ENCODE measurements around the gene TBX6.

TBX6 gene

GRCh38 chr16:30075503-30076275, 16.0 kb downstream of the TBX6 start, which contains the start of gene PPP4C:
Gene PPP4C (plus strand): TSS chr16:30075994. CDS start chr16:30076378, 384 bp downstream.
- H3K27ac ChIP-seq (ENCODE audit: low read depth, low read length): peak within 1 kb of the TSS; percentile 74
- peaks cover 17% of the 10 kb centered on the region for H3K4me1 ChIP-seq (ENCODE audit: control insufficient read depth, insufficient read depth, low read length, unreplicated experiment)
- no peak within 1 kb of the TSS for H2AFZ ChIP-seq (ENCODE audit: low read length, unreplicated experiment)
- peak within 1 kb of the TSS; percentile 92 for H3K4me3 ChIP-seq (ENCODE audit: low read depth, low read length)
- peaks cover 27% of the 10 kb centered on the region for H3K36me3 ChIP-seq (ENCODE audit: insufficient read depth, low read length)
- H3K27me3 ChIP-seq (ENCODE audit: insufficient read depth, low read length): no peaks in the 10 kb centered on the region
- H3K79me2 ChIP-seq (ENCODE audit: control insufficient read depth, insufficient read depth, low read length, unreplicated experiment): peaks cover 49% of the 10 kb centered on the region

GRCh38 chr16:30070490-30070889, 21.2 kb downstream of the TBX6 start:
- peaks cover 29% of the 10 kb centered on the region for H3K4me1 ChIP-seq (ENCODE audit: control insufficient read depth, insufficient read depth, low read length, unreplicated experiment)
- peak overlapping the region; percentile 97; the same call in 1 of the 2 replicates for H3K4me3 ChIP-seq (ENCODE audit: low read depth, low read length)
- peaks cover 51% of the 10 kb centered on the region for H3K79me2 ChIP-seq (ENCODE audit: control insufficient read depth, insufficient read depth, low read length, unreplicated experiment)
- H2AFZ ChIP-seq (ENCODE audit: low read length, unreplicated experiment): no peak overlapping the region
- peaks cover 58% of the 10 kb centered on the region for H3K36me3 ChIP-seq (ENCODE audit: insufficient read depth, low read length)
- H3K27me3 ChIP-seq (ENCODE audit: insufficient read depth, low read length): no peaks in the 10 kb centered on the region
- peak overlapping the region; percentile 2 for H3K27ac ChIP-seq (ENCODE audit: low read depth, low read length)

GRCh38 chr16:30069611-30070462, 21.9 kb downstream of the TBX6 start:
- Histone ChIP-seq H3K27me3 (ENCODE audit: insufficient read depth, low read length) (no peaks in the 10 kb centered on the region), H3K79me2 (ENCODE audit: control insufficient read depth, insufficient read depth, low read length, unreplicated experiment) (peaks cover 51% of the 10 kb centered on the region), H2AFZ (ENCODE audit: low read length, unreplicated experiment) (no peak overlapping the region), H3K27ac (ENCODE audit: low read depth, low read length) (peak overlapping the region; percentile 2), H3K4me1 (ENCODE audit: control insufficient read depth, insufficient read depth, low read length, unreplicated experiment) (peaks cover 29% of the 10 kb centered on the region), H3K36me3 (ENCODE audit: insufficient read depth, low read length) (peaks cover 58% of the 10 kb centered on the region), H3K4me3 (ENCODE audit: low read depth, low read length) (peak overlapping the region; percentile 97)

DNA sequence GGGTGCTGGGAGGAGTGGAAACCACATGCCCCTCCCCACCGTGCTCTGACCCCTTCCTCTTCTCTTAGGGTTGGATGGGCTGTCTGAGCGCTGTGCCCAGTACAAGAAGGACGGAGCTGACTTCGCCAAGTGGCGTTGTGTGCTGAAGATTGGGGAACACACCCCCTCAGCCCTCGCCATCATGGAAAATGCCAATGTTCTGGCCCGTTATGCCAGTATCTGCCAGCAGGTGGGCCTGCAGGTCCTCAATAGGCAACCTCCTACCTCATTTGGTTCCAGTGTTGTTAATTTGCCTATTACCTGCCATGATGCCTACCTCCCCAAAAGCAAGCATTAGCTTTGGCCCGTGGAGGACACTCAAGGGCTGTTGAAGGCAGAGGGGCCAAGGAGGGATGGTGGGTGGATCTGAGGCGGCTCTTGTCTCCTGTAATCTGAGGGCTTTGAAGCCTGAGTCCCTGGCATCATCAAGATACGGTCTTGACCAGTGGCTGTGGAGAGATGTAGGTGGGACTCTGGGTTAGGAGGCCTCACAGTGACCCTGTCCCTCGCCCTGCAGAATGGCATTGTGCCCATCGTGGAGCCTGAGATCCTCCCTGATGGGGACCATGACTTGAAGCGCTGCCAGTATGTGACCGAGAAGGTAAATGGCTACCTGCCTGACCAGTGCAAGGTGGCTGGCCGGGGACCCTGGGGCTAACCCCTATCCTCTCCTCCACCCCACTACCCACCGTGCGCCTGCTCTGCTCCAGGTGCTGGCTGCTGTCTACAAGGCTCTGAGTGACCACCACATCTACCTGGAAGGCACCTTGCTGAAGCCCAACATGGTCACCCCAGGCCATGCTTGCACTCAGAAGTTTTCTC, 22.7 kb downstream of the TBX6 start:
- peaks cover 51% of the 10 kb centered on the region for H3K79me2 ChIP-seq (ENCODE audit: control insufficient read depth, insufficient read depth, low read length, unreplicated experiment)
- H3K4me1 ChIP-seq (ENCODE audit: control insufficient read depth, insufficient read depth, low read length, unreplicated experiment): peaks cover 31% of the 10 kb centered on the region
- peak overlapping the region; percentile 97 for H3K4me3 ChIP-seq (ENCODE audit: low read depth, low read length)
- H3K36me3 ChIP-seq (ENCODE audit: insufficient read depth, low read length): peaks cover 58% of the 10 kb centered on the region
- H3K27ac ChIP-seq (ENCODE audit: low read depth, low read length): peak overlapping the region; percentile 3; the same call in 1 of the 2 replicates
- H3K27me3 ChIP-seq (ENCODE audit: insufficient read depth, low read length): no peaks in the 10 kb centered on the region
- H2AFZ ChIP-seq (ENCODE audit: low read length, unreplicated experiment): no peak overlapping the region

DNA sequence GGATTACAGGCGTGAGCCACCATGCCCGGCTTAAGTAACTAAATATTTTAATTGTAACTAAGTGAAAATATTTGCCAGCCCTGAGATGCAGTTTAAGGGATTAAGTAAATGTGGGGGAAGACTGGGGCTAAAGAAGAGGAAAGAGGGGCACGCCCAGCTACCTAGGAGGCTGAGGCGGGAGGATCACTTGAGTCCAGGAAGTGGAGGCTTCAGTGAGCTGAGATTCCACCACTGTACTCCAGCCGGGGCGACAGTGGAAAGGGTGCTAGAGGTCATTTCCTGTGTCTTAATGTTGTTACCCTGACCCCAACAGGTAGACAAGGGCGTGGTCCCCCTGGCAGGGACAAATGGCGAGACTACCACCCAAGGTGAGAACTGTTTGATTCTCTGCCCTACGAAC, 23.4 kb downstream of the TBX6 start:
- Histone ChIP-seq H3K79me2 (ENCODE audit: control insufficient read depth, insufficient read depth, low read length, unreplicated experiment) (peaks cover 55% of the 10 kb centered on the region), H3K4me3 (ENCODE audit: low read depth, low read length) (peak overlapping the region; percentile 97), H3K36me3 (ENCODE audit: insufficient read depth, low read length) (peaks cover 58% of the 10 kb centered on the region), H3K27me3 (ENCODE audit: insufficient read depth, low read length) (no peaks in the 10 kb centered on the region), H3K27ac (ENCODE audit: low read depth, low read length) (peak overlapping the region; percentile 3; the same call in 1 of the 2 replicates), H3K4me1 (ENCODE audit: control insufficient read depth, insufficient read depth, low read length, unreplicated experiment) (peaks cover 37% of the 10 kb centered on the region), H2AFZ (ENCODE audit: low read length, unreplicated experiment) (no peak overlapping the region)

DNA sequence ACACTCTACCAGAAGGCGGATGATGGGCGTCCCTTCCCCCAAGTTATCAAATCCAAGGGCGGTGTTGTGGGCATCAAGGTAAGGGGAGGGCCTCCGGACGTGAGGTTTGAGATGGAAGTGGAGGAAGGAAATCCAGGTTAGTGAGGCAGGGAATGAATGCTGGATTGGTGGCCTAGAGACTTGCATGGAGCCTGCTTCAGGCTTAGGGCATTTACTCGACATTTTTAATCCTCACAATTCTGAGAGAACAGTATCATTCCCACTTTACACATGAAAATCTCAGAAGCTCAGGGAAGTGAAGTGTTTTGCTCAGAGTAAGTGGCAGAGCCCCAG, 24.2 kb downstream of the TBX6 start:
- H3K4me1 ChIP-seq (ENCODE audit: control insufficient read depth, insufficient read depth, low read length, unreplicated experiment): peaks cover 40% of the 10 kb centered on the region
- no peaks in the 10 kb centered on the region for H3K27me3 ChIP-seq (ENCODE audit: insufficient read depth, low read length)
- H2AFZ ChIP-seq (ENCODE audit: low read length, unreplicated experiment): no peak overlapping the region
- H3K79me2 ChIP-seq (ENCODE audit: control insufficient read depth, insufficient read depth, low read length, unreplicated experiment): peaks cover 58% of the 10 kb centered on the region
- peak overlapping the region; percentile 97 for H3K4me3 ChIP-seq (ENCODE audit: low read depth, low read length)
- peaks cover 57% of the 10 kb centered on the region for H3K36me3 ChIP-seq (ENCODE audit: insufficient read depth, low read length)
- H3K27ac ChIP-seq (ENCODE audit: low read depth, low read length): peak overlapping the region; percentile 93; the same call in 1 of the 2 replicates

DNA sequence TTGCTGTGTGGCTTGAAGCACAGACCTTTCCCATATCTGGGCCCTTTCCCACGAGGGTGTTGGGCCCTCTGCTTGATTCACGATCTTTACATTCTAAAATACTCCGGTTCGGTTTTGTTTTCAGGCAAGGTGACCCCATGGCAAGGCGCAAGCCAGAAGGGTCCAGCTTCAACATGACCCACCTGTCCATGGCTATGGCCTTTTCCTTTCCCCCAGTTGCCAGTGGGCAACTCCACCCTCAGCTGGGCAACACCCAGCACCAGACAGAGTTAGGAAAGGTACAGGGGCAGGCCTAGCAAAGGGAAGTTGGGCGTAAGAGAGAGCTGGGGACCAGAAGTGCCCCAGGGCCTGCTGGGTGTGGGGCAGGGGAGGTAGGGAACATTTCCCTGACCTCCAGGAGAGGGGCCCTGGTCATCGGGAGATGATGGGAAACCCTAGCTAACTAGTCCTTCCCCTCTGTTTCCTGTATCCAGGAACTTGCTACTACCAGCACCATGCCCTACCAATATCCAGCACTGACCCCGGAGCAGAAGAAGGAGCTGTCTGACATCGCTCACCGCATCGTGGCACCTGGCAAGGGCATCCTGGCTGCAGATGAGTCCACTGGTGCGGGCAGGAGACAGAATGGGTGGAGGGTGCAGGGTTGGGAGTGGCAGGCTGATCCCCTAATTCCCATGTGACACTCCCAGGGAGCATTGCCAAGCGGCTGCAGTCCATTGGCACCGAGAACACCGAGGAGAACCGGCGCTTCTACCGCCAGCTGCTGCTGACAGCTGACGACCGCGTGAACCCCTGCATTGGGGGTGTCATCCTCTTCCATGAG, 24.8 kb downstream of the TBX6 start:
- H3K79me2 ChIP-seq (ENCODE audit: control insufficient read depth, insufficient read depth, low read length, unreplicated experiment): peaks cover 58% of the 10 kb centered on the region
- H3K27me3 ChIP-seq (ENCODE audit: insufficient read depth, low read length): no peaks in the 10 kb centered on the region
- peak overlapping the region; percentile 97 for H3K4me3 ChIP-seq (ENCODE audit: low read depth, low read length)
- H3K36me3 ChIP-seq (ENCODE audit: insufficient read depth, low read length): peaks cover 51% of the 10 kb centered on the region
- H3K4me1 ChIP-seq (ENCODE audit: control insufficient read depth, insufficient read depth, low read length, unreplicated experiment): peaks cover 40% of the 10 kb centered on the region
- peak overlapping the region; percentile 93 for H3K27ac ChIP-seq (ENCODE audit: low read depth, low read length)
- H2AFZ ChIP-seq (ENCODE audit: low read length, unreplicated experiment): no peak overlapping the region

DNA sequence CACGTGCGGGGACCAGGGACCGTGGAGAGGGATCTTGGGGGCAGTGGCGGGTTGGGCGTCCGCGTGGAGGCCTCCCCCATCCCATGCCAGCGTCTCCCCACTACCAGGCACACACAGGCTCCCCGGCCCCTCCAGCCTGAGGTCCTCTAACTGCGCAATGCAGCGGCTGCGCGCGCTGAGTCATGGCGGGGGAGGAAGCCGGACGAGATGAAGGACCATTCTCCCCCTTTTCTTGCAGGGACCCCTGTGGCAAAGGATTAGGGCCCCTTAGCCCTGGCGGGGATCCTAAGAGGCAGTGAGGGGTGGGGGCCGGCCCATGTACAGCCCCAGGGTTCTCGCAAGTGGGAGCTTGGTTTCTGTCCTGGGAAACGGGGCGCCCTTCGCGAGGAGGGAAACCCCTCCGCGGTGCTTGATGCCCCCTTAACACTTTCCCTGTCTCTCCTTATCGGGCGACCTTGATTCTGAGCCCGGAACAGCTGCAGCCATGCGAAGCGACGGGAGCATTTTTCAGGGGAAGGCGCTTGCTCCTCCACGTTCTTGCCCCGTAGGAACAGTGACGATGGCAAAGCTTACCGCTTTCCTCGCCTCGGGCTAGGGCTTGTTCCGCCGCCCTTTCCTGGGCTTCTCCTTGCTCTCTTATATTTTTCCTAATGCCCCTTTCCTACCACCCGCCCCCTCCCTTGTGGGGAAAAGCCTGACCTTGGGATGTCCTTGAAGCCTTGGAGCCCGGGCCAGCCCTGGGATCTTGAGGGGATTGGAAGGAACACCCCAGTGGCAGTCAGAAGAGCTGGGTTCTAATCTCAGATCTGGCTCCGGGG, 25.6 kb downstream of the TBX6 start:
- Histone ChIP-seq H3K36me3 (ENCODE audit: insufficient read depth, low read length) (peaks cover 44% of the 10 kb centered on the region), H3K4me1 (ENCODE audit: control insufficient read depth, insufficient read depth, low read length, unreplicated experiment) (peaks cover 40% of the 10 kb centered on the region), H3K79me2 (ENCODE audit: control insufficient read depth, insufficient read depth, low read length, unreplicated experiment) (peaks cover 54% of the 10 kb centered on the region), H3K27ac (ENCODE audit: low read depth, low read length) (peak overlapping the region; percentile 93), H2AFZ (ENCODE audit: low read length, unreplicated experiment) (no peak overlapping the region), H3K27me3 (ENCODE audit: insufficient read depth, low read length) (no peaks in the 10 kb centered on the region), H3K4me3 (ENCODE audit: low read depth, low read length) (peak overlapping the region; percentile 97)

All from ACC112 (cell line).